PC-3 (cell line): ENCODE measurements around the gene KCNQ4. TPM values are rescaled to one million over a fixed set of nuclear protein-coding genes. Genes with fewer than 3 reads are reported as not detected.

ENCODE experiments used
- ATAC-seq: fragments of 200-7000 bp; cut with Tn5 transposase; 2 replicates; pipeline ENCODE4 v1.9.1; 2020; ENCODE audit warnings: mild to moderate bottlenecking, moderate library complexity
- BruUV-seq: library from RNA; stranded (reverse); fragments of 400-500 nt; replicated peaks from 2 replicates; lab custom pipeline; 2021; lab: Mats Ljungman, UMichigan
- CTCF ChIA-PET: fragments of 300-600 bp; sonication (Branson Sonifier 250); formaldehyde crosslinking; loops from one replicate; lab custom pipeline; 2022; ENCODE audit warnings: antibody characterized with exemption; lab: Charles Lee
- POLR2A ChIA-PET: fragments of 300-600 bp; sonication (Branson Sonifier 250); formaldehyde crosslinking; loops from one replicate; lab custom pipeline; 2022; ENCODE audit warnings: antibody characterized with exemption; ENCODE audit not compliant: unreplicated experiment; lab: Charles Lee
- DNase-seq: peaks from one replicate; pipeline ENCODE4 v3.0.0-alpha.2; 2015
- H2AFZ ChIP-seq: fragments of 300-600 bp; sonication (generic); 2 replicates; pipeline ENCODE4 v1.6.0; 2016; ENCODE audit warnings: antibody characterized with exemption, low read length
- H3F3A ChIP-seq: fragments of 300-600 bp; sonication (generic); one replicate; pipeline ENCODE4 v1.6.0; 2017; ENCODE audit warnings: antibody characterized with exemption, low read length, control low read depth, mild to moderate bottlenecking; ENCODE audit not compliant: unreplicated experiment
- H3K27ac ChIP-seq: fragments of 300-600 bp; sonication (generic); 2 replicates; pipeline ENCODE4 v1.5.1; 2016; ENCODE audit warnings: mild to moderate bottlenecking, low read length
- H3K27me3 ChIP-seq: fragments of 300-600 bp; sonication (generic); 2 replicates; pipeline ENCODE4 v1.6.1; 2016; ENCODE audit warnings: low read length, mixed read lengths
- H3K36me3 ChIP-seq: fragments of 300-600 bp; sonication (generic); 2 replicates; pipeline ENCODE4 v1.6.1; 2016; ENCODE audit warnings: low read depth, mixed run types, low read length, mixed read lengths
- H3K4me1 ChIP-seq: fragments of 300-600 bp; sonication (generic); 2 replicates; pipeline ENCODE4 v1.5.1; 2016; ENCODE audit warnings: low read length; ENCODE audit not compliant: insufficient read depth
- H3K4me2 ChIP-seq: fragments of 300-600 bp; sonication (generic); 2 replicates; pipeline ENCODE4 v1.6.0; 2016; ENCODE audit warnings: low read length
- H3K4me3 ChIP-seq: fragments of 300-600 bp; sonication (generic); 2 replicates; pipeline ENCODE4 v1.5.1; 2016; ENCODE audit warnings: mild to moderate bottlenecking, low read length, mixed read lengths
- H3K79me2 ChIP-seq: fragments of 300-600 bp; sonication (generic); 2 replicates; pipeline ENCODE4 v1.6.1; 2017; ENCODE audit warnings: low read length, mixed read lengths
- H3K9ac ChIP-seq: fragments of 300-600 bp; sonication (generic); 2 replicates; pipeline ENCODE4 v1.6.0; 2016; ENCODE audit warnings: mild to moderate bottlenecking, low read length
- H3K9me2 ChIP-seq: fragments of 300-600 bp; sonication (generic); replicated peaks from 2 replicates; pipeline ENCODE4 v1.6.1; 2016; ENCODE audit warnings: mixed run types, low read length, mixed read lengths
- H3K9me3 ChIP-seq: fragments of 300-600 bp; sonication (generic); 2 replicates; pipeline ENCODE4 v1.6.1; 2016; ENCODE audit warnings: low read length, mixed read lengths
- H4K20me1 ChIP-seq: fragments of 300-600 bp; sonication (generic); 2 replicates; pipeline ENCODE4 v1.6.1; 2016; ENCODE audit warnings: low read length, mixed read lengths
- CTCF ChIP-seq: fragments of 300-600 bp; sonication (generic); conservative IDR thresholded peaks from 2 replicates; pipeline ENCODE4 v1.5.1; 2017; ENCODE audit warnings: antibody characterized with exemption, low read depth, mild to moderate bottlenecking, low read length
- EZH2 ChIP-seq: fragments of 300-600 bp; sonication (generic); IDR thresholded peaks from one replicate; pipeline ENCODE4 v1.6.1; 2017; ENCODE audit warnings: antibody characterized with exemption, mild to moderate bottlenecking, low read length; ENCODE audit not compliant: unreplicated experiment
- EZH2phosphoT487 ChIP-seq: fragments of 300-600 bp; sonication (generic); IDR thresholded peaks from 2 replicates; pipeline ENCODE4 v1.6.1; 2018; ENCODE audit warnings: mild to moderate bottlenecking, antibody characterized with exemption, low read length, borderline replicate concordance
- intact Hi-C: fragments of 100-400 bp; cut with micrococcal nuclease; formaldehyde crosslinking; loops from 2 replicates; pipeline ENCODE4 v1.9.0; 2023
- total RNA-seq: library from RNA; depleted of rRNA; stranded (reverse); fragments of >200 nt; gene quantifications from 2 replicates; pipeline ENCODE4 v1.2.3, GENCODE V29; 2014

The KCNQ4 gene
- total RNA-seq, 1 experiment from 2014 or later = 2.5 TPM

GRCh38 chr1:40742363-40743061 is 41.1 kb upstream of the KCNQ4 start:
- ATAC-seq (no peak), DNase-seq (no peak)
- H3K27ac ChIP-seq = no peak overlapping the region
- H3K27me3 ChIP-seq = no peaks in the 10 kb centered on the region
- H3K4me3 ChIP-seq = no peak overlapping the region
- ChIA-PET POLR2A (no interaction called here), CTCF (no interaction called here)
- H3K9me3 ChIP-seq = no peaks in the 10 kb centered on the region
- intact Hi-C loops = no loop called here
- TF ChIP-seq EZH2phosphoT487 (no peak), CTCF (no peak), EZH2 (no peak)
- BruUV-seq = no TSS peak
- no peak overlapping the region for H3K9ac ChIP-seq
- no peak overlapping the region for H2AFZ ChIP-seq
- H3K4me2 ChIP-seq = no peak overlapping the region
- H3F3A ChIP-seq = no peaks in the 10 kb centered on the region
- H3K9me2 ChIP-seq = no peaks in the 10 kb centered on the region
- no peaks in the 10 kb centered on the region for H3K4me1 ChIP-seq
- H3K36me3 ChIP-seq = peaks cover 39% of the 10 kb centered on the region
- peaks cover 3% of the 10 kb centered on the region; the same call in 1 of the 2 replicates for H3K79me2 ChIP-seq
- no peaks in the 10 kb centered on the region for H4K20me1 ChIP-seq

- no peaks in the 10 kb centered on the region for H4K20me1 ChIP-seq
Observed at GRCh38 chr1:40743452-40743851, 40.1 kb upstream of the KCNQ4 start.

More at GRCh38 chr1:40743452-40743851, 40.1 kb upstream of the KCNQ4 start:
- intact Hi-C loops = no loop called here
- Histone ChIP-seq H3K4me2 (no peak overlapping the region), H3K36me3 (peaks cover 43% of the 10 kb centered on the region), H3K9ac (no peak overlapping the region), H3K27me3 (no peaks in the 10 kb centered on the region), H2AFZ (no peak overlapping the region), H3K9me2 (no peaks in the 10 kb centered on the region), H3K4me3 (no peak overlapping the region), H3K9me3 (no peaks in the 10 kb centered on the region), H3K27ac (no peak overlapping the region), H3K79me2 (peaks cover 3% of the 10 kb centered on the region; the same call in 1 of the 2 replicates), H3F3A (no peaks in the 10 kb centered on the region), H3K4me1 (no peaks in the 10 kb centered on the region)
- no peak for DNase-seq
- no peak for ATAC-seq
- BruUV-seq = no TSS peak
- no peak for TF ChIP-seq CTCF
- no peak for TF ChIP-seq EZH2
- no peak for TF ChIP-seq EZH2phosphoT487
- CTCF ChIA-PET = no interaction called here
- POLR2A ChIA-PET = no interaction called here
